CD4-positive, alpha-beta T cell (primary cell): Measurements from ENCODE around the gene EHBP1L1. TPM values are rescaled to one million over a fixed set of nuclear protein-coding genes. Genes with fewer than 3 reads are reported as not detected.

Source experiments
- ATAC-seq: fragments of 200-7000 bp; cut with Tn5 transposase; one replicate; pipeline ENCODE4 v1.10.0; 2022; ENCODE audit warnings: mild to moderate bottlenecking; ENCODE audit not compliant: poor library complexity
- CTCF ChIA-PET: fragments of 350-600 bp; sonication (Branson Sonifier 250); formaldehyde crosslinking; loops from one replicate; lab custom pipeline; 2021; ENCODE audit warnings: antibody characterized with exemption, inconsistent platforms; lab: Charles Lee
- POLR2A ChIA-PET: fragments of 350-600 bp; sonication (Branson Sonifier 250); formaldehyde crosslinking; loops from one replicate; lab custom pipeline; 2021; ENCODE audit warnings: antibody characterized with exemption, inconsistent platforms; lab: Charles Lee
- DNase-seq, 14 experiments: peaks; one replicate each; pipeline ENCODE4 v3.0.0-alpha.2; 2013 to 2020; ENCODE audit warnings: mixed read lengths in 2 of 14
- H3K27ac ChIP-seq, 2 donors: one replicate each; pipeline versions ENCODE4 v1.5.1 to v1.7.0; 2013; ENCODE audit warnings: low read length in 2 of 2, low read depth in 1 of 2, mild to moderate bottlenecking in 1 of 2
- H3K27me3 ChIP-seq, 2 experiments: 1 replicate in 1 of 2; 2 replicates in 1 of 2; pipeline versions ENCODE4 v1.6.1 to v1.7.0; 2013; ENCODE audit warnings: low read length in 2 of 2, control low read depth in 1 of 2, mild to moderate bottlenecking in 1 of 2, moderate library complexity in 1 of 2; ENCODE audit not compliant: insufficient read depth in 2 of 2, control insufficient read depth in 1 of 2
- H3K36me3 ChIP-seq: one replicate; pipeline ENCODE4 v1.6.1; 2013; ENCODE audit warnings: low read length, control low read depth; ENCODE audit not compliant: insufficient read depth
- H3K4me1 ChIP-seq: one replicate; pipeline ENCODE4 v1.6.1; 2013; ENCODE audit warnings: low read length, control low read depth; ENCODE audit not compliant: insufficient read depth
- H3K4me3 ChIP-seq: one replicate; pipeline ENCODE4 v1.5.1; 2013; ENCODE audit warnings: mild to moderate bottlenecking, low read length, moderate library complexity
- H3K9me3 ChIP-seq, 2 experiments: 1 replicate in 1 of 2; 2 replicates in 1 of 2; pipeline versions ENCODE4 v1.6.1 to v1.7.0; 2013; ENCODE audit warnings: low read length in 2 of 2, mild to moderate bottlenecking in 2 of 2, control low read depth in 1 of 2, moderate library complexity in 1 of 2; ENCODE audit not compliant: control insufficient read depth in 1 of 2, insufficient read depth in 1 of 2
- H3K27ac Mint-ChIP-seq: one replicate; pipeline ENCODE4 v1.8.0; 2020; ENCODE audit warnings: mixed read lengths
- H3K27me3 Mint-ChIP-seq: one replicate; pipeline ENCODE4 v1.8.0; 2021; ENCODE audit warnings: mixed read lengths
- H3K36me3 Mint-ChIP-seq: one replicate; pipeline ENCODE4 v1.8.0; 2021; ENCODE audit warnings: low read depth, mixed read lengths
- H3K4me1 Mint-ChIP-seq: one replicate; pipeline ENCODE4 v1.8.0; 2021; ENCODE audit warnings: low read depth, mixed read lengths
- H3K4me3 Mint-ChIP-seq: one replicate; pipeline ENCODE4 v1.8.0; 2020; ENCODE audit warnings: mild to moderate bottlenecking, mixed read lengths
- H3K9me3 Mint-ChIP-seq: one replicate; pipeline ENCODE4 v1.8.0; 2020; ENCODE audit warnings: mixed read lengths
- intact Hi-C, 2 experiments: fragments of 100-400 bp; cut with DNase I in 1 of 2; cut with micrococcal nuclease in 1 of 2; formaldehyde crosslinking; loops; one replicate each; pipeline versions ENCODE4 v1.15.1 to v1.9.0; 2023 to 2025; cut with DNase I, micrococcal nuclease
- total RNA-seq, 174 experiments: library from RNA in 2 of 174; stranded (reverse) in 2 of 174; gene quantifications; one replicate each; pipeline ENCODE4 v1.2.3 and lab custom pipeline; 2021 to 2026
- TF ChIP-seq, protein P1 (sequence below): fragments of 200-600 bp; IDR thresholded peaks from one replicate; pipeline ENCODE4 v1.8.0; 2022; ENCODE audit warnings: antibody characterized with exemption, mild to moderate bottlenecking

Gene EHBP1L1
- total RNA-seq, 2 experiments from 2014 or later = 82.6 to 88.5 TPM

DNA sequence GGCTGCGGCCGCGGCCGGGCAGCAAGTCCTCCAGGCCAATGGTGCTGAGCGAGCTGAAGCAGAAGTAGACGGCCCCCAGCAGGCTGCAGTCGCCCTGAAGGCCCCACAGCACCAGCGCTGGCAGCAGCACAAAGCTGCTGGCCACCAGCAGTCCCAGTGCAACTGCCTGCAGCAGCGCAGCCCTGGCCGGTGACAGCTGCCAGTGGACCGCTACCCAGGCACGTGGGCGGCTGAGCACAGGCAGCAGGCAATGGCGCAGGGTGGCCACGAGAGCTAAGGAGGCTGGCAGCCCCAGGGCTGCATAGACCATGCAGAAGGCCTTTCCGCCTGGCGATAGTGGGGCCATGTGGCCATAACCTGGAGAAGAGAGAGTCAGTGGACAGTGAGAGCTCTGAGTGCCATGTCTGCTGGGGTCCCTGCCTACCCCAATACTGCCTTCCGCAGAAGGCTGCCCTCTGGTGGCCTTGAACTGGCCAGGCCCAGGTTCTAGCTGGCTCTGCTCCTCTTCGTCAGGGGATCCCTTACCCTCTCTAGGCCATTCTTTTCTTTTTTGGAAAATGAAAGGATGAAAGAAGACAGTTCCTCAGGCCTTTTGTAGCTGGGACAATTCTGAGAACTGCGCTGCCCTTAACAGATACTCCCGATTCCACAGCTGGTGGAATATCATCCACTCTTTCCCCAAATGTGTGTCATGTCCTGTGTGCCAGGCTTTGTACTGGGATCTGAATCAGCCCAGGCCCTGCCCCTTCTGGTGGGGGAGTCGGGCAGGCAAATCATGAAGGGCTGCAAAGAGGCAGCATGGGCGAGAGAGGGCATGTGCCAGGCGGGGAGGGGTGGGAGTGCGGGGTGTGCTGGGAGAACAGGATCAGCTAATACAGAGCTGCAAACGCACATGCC, 17.9 kb downstream of the EHBP1L1 start:
- Mint-ChIP-seq H3K4me3 (no peak overlapping the region), H3K27ac (peak overlapping the region; percentile 36), H3K9me3 (no peaks in the 10 kb centered on the region), H3K27me3 (no peaks in the 10 kb centered on the region), H3K36me3 (peaks cover 41% of the 10 kb centered on the region), H3K4me1 (peaks cover 16% of the 10 kb centered on the region)
- Histone ChIP-seq H3K9me3 (no peaks in the 10 kb centered on the region), H3K27me3 (no peaks in the 10 kb centered on the region), H3K27ac (no peak overlapping the region), H3K4me3 (no peak overlapping the region), H3K4me1 (peaks cover 30% of the 10 kb centered on the region), H3K36me3 (peaks cover 44% of the 10 kb centered on the region)
- ChIA-PET POLR2A (interaction anchor here (0.7 to 4.7 kb wide), 9 partner anchors 8 to 69 kb away, joined by 3 to 23 read pairs (median 4); partner anchors contain the start of genes EHBP1L1, FAM89B, PCNX3 and RELA), CTCF (interaction anchor here (0.7 to 3.9 kb wide), 10 partner anchors 10 to 201 kb away, joined by 3 to 48 read pairs (median 6); partner anchors contain the start of genes FAM89B, SCYL1 and ZNRD2)
- TF ChIP-seq, protein P1, sequence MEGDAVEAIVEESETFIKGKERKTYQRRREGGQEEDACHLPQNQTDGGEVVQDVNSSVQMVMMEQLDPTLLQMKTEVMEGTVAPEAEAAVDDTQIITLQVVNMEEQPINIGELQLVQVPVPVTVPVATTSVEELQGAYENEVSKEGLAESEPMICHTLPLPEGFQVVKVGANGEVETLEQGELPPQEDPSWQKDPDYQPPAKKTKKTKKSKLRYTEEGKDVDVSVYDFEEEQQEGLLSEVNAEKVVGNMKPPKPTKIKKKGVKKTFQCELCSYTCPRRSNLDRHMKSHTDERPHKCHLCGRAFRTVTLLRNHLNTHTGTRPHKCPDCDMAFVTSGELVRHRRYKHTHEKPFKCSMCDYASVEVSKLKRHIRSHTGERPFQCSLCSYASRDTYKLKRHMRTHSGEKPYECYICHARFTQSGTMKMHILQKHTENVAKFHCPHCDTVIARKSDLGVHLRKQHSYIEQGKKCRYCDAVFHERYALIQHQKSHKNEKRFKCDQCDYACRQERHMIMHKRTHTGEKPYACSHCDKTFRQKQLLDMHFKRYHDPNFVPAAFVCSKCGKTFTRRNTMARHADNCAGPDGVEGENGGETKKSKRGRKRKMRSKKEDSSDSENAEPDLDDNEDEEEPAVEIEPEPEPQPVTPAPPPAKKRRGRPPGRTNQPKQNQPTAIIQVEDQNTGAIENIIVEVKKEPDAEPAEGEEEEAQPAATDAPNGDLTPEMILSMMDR = peak; percentile 66
- ATAC-seq (peak; percentile 62), DNase-seq (peak in 9 of 14 experiments; percentile 37 to 67 (median 43))
- intact Hi-C loops = loop anchor here in 1 of 2 experiments (1.0 kb wide), 1 partner anchor 227 kb away; no protein-coding TSS in a partner anchor

DNA sequence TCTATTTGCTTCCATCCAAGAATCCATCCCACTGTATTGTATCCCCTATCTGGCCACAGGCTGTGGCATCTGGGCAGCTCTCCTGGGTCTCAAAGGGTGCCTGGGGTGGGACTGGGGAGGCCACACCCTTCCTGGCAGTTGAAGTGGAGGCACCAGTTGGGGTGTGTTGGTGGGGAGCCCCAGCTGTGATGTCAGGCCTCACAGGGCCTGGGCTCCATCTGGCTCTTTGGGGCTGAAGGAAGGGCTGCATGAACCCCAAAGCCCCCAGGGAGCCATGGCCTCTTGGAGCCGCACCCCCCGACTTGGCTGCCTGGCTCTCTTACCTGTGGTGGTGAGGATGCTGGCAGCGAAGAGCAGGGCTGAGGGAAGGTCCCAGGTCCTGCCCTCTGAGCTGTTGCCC, 19.3 kb downstream of the EHBP1L1 start:
- ATAC-seq (no peak), DNase-seq (no peak)
- peaks cover 15% of the 10 kb centered on the region for H3K4me1 Mint-ChIP-seq
- Histone ChIP-seq H3K9me3 (no peaks in the 10 kb centered on the region), H3K27me3 (no peaks in the 10 kb centered on the region), H3K36me3 (peaks cover 49% of the 10 kb centered on the region), H3K4me3 (no peak overlapping the region), H3K4me1 (peaks cover 23% of the 10 kb centered on the region), H3K27ac (peak overlapping the region in 1 of 2 donors; percentile 41)
- intact Hi-C loops = no loop called here
- H3K27ac Mint-ChIP-seq = no peak overlapping the region
- peaks cover 45% of the 10 kb centered on the region for H3K36me3 Mint-ChIP-seq
- TF ChIP-seq, protein P1 = no peak
- ChIA-PET POLR2A (interaction anchor here (2.2 to 4.7 kb wide), 2 partner anchors 20 to 55 kb away, joined by 11 to 23 read pairs; partner anchors contain the start of gene PCNX3), CTCF (interaction anchor here (1.1 to 3.9 kb wide), 4 partner anchors 8 to 70 kb away, joined by 3 to 48 read pairs (median 5); partner anchors contain the start of gene SCYL1)
- no peaks in the 10 kb centered on the region for H3K27me3 Mint-ChIP-seq
- no peak overlapping the region for H3K4me3 Mint-ChIP-seq
- H3K9me3 Mint-ChIP-seq = no peaks in the 10 kb centered on the region

DNA sequence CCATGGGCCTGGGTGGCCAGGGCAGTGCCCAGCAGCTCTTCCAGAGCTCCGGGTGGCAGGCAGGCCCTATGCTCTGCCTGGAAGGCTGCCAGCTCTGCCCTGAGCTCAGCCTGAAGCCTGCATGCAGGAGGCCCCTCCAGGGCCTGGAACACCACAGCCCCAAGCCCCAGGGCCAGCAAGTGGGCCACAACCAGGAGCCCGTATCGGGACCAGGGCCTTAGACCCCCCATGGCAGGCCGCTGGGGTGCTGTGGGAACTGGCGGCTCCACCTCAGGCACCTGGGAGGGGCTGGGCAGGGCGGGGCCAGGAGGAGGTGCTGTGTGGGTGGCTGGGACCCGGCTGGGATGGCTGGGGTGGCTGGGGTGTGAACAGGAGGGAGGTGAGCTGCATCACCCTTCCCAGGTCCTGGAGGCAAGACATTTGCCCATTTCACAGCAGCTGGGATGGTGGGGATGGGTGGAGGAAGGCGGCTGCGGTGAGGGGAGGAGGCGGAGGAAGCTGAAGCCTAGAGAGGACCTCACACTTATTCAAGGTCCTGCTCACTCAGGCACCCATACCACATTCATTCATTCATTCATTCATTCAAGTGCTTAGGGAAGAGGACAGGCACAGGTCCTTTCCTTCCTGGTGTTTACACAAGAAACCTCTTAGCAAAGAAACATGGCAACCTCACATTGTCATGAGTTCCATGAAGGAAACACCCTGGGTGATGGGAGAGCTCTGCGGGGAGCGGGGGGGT, 19.9 kb downstream of the EHBP1L1 start, which contains the start of gene KCNK7:
KCNK7 (minus strand) TSS at position 258 of the 739 bp plus-strand sequence; CDS start at position 230, 28 bp downstream.
- Histone ChIP-seq H3K36me3 (peaks cover 47% of the 10 kb centered on the region), H3K27me3 (no peaks in the 10 kb centered on the region), H3K4me1 (peaks cover 23% of the 10 kb centered on the region), H3K9me3 (no peaks in the 10 kb centered on the region), H3K4me3 (no peak within 1 kb of the TSS), H3K27ac (peak within 1 kb of the TSS in 1 of 2 donors; percentile 41)
- ChIA-PET POLR2A (interaction anchor here (1.1 to 4.7 kb wide), 2 partner anchors 55 kb away, joined by 3 to 23 read pairs; no protein-coding TSS in a partner anchor), CTCF (interaction anchor here (1.1 to 3.9 kb wide), 3 partner anchors 9 to 55 kb away, joined by 3 to 48 read pairs (median 3); no protein-coding TSS in a partner anchor)
- intact Hi-C loops = no loop called here
- DNase-seq = no peak
- Mint-ChIP-seq H3K36me3 (peaks cover 45% of the 10 kb centered on the region), H3K9me3 (no peaks in the 10 kb centered on the region), H3K4me1 (peaks cover 15% of the 10 kb centered on the region), H3K4me3 (no peak within 1 kb of the TSS), H3K27ac (no peak within 1 kb of the TSS), H3K27me3 (no peaks in the 10 kb centered on the region)
- no peak for ATAC-seq
- TF ChIP-seq, protein P1 = no peak
